ENCODE measurements around the gene HLA-F.

The HLA-F gene

GRCh38 chr6:29744131-29744530, 20.9 kb downstream of the HLA-F start:
- no peak for DNase-seq (ENCODE audit: low spot score)

- no peak for DNase-seq (ENCODE audit: low spot score)
Measured at GRCh38 chr6:29744621-29745020, 21.4 kb downstream of the HLA-F start.

- no peak for DNase-seq (ENCODE audit: low spot score)
Measured at GRCh38 chr6:29745386-29745785, 22.2 kb downstream of the HLA-F start.

GRCh38 chr6:29745855-29746449, 22.7 kb downstream of the HLA-F start:
- no peak for DNase-seq (ENCODE audit: low spot score)

- no peak for DNase-seq (ENCODE audit: low spot score)
Measured at GRCh38 chr6:29746846-29747687, 23.8 kb downstream of the HLA-F start.

- no peak for DNase-seq (ENCODE audit: low spot score)
Measured at GRCh38 chr6:29747688-29748250, 24.5 kb downstream of the HLA-F start.

- DNase-seq (ENCODE audit: low spot score) = peak; percentile 96
Measured at GRCh38 chr6:29748391-29749307, 25.4 kb downstream of the HLA-F start.

- DNase-seq (ENCODE audit: low spot score) = no peak
Measured at GRCh38 chr6:29749308-29749662, 26.1 kb downstream of the HLA-F start.

- DNase-seq (ENCODE audit: low spot score) = no peak
Measured at GRCh38 chr6:29749668-29750067, 26.4 kb downstream of the HLA-F start.

- no peak for DNase-seq (ENCODE audit: low spot score)
Measured at GRCh38 chr6:29750709-29751108, 27.5 kb downstream of the HLA-F start.

GRCh38 chr6:29751480-29751879, 28.2 kb downstream of the HLA-F start:
- no peak for DNase-seq (ENCODE audit: low spot score)

GRCh38 chr6:29752451-29753308, 29.4 kb downstream of the HLA-F start:
- DNase-seq (ENCODE audit: low spot score) = peak; percentile 85

- DNase-seq (ENCODE audit: low spot score) = no peak
Measured at GRCh38 chr6:29753309-29753644, 30.0 kb downstream of the HLA-F start.

GRCh38 chr6:29755295-29755871, 32.1 kb downstream of the HLA-F start:
- DNase-seq (ENCODE audit: low spot score) = no peak

- no peak for DNase-seq (ENCODE audit: low spot score)
Measured at GRCh38 chr6:29757282-29757681, 34.0 kb downstream of the HLA-F start.

GRCh38 chr6:29757701-29758293, 34.6 kb downstream of the HLA-F start:
- no peak for DNase-seq (ENCODE audit: low spot score)

- no peak for DNase-seq (ENCODE audit: low spot score)
Measured at GRCh38 chr6:29758761-29759160, 35.5 kb downstream of the HLA-F start.

- no peak for DNase-seq (ENCODE audit: low spot score)
Measured at GRCh38 chr6:29759457-29759856, 36.2 kb downstream of the HLA-F start.

GRCh38 chr6:29760328-29760727, 37.1 kb downstream of the HLA-F start:
- DNase-seq (ENCODE audit: low spot score) = no peak

- no peak for DNase-seq (ENCODE audit: low spot score)
Measured at GRCh38 chr6:29762051-29762450, 38.8 kb downstream of the HLA-F start.

GRCh38 chr6:29762781-29763214, 39.6 kb downstream of the HLA-F start:
- peak; percentile 7 for DNase-seq (ENCODE audit: low spot score)
